NCI-H748 (cell line): ENCODE data around the gene NDUFC1.
"Not testable (repeated sequence)": the region's sequence is repeated elsewhere in the genome, so short reads cannot be mapped to it uniquely, and the experiment has no call there.

Source experiments
- DNase-seq: peaks from one replicate; lab custom pipeline; 2025; ENCODE audit not compliant: unreplicated experiment; lab: John Stamatoyannopoulos, UW

The NDUFC1 gene

GRCh38 chr4:139301821-139302611 is at the start of gene NDUFC1:
NDUFC1 (minus strand) TSS chr4:139302477; CDS start chr4:139295798, 6,679 bp downstream.
- peak; percentile 49 for DNase-seq

- DNase-seq, result no peak
These were observed 35.3 kb upstream of the NDUFC1 start for GRCh38 chr4:139337612-139338011.

- no peak for DNase-seq
These were observed 30.8 kb upstream of the NDUFC1 start for GRCh38 chr4:139333046-139333445.

- DNase-seq, result no peak
These were observed 28.9 kb upstream of the NDUFC1 start for GRCh38 chr4:139331185-139331584.

DNA sequence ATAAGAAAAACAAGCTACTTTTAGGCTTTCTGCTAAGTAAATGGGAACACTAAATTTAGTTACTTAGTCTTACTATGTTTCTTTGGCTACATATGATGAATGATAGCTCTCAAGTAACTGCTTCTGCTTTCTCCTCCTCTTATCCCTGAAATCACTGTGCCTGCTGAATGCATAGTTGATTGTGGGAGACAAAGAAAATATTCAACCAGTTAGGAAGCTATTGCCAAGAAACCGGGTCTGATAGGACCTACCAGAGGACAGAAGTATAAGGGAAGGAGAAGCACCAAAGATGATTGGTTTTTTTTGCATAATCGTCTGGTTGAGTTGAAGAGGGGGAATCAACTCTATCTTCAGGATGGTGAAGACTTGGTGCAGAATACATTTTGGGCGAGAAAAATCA is 28.0 kb upstream of the NDUFC1 start:
- no peak for DNase-seq

DNA sequence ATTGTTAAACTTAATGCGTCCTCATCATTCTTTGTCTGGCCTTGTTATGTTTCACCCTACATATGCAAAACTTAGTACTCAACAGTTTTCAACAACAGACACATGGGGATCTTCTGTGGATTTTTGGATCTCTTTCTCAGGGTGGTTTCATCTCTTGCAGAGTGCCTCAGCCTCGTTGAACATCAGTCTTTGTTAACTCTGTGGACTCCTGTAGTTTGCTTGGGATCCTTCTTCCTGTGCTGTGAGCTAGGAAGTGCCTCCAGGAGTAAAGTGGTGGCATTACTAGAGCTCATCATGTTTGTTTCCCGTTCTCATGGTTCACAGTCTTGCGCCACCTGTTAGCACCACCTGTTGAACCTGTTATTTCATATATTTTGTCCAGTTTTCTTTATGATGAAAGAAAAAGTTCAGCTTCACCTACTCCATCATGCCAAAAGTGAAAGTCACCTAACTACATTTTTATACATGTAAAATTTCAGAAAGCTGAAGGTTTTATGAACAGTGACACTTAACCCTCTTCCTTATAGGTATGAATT is 27.5 kb upstream of the NDUFC1 start:
- no peak for DNase-seq

DNA sequence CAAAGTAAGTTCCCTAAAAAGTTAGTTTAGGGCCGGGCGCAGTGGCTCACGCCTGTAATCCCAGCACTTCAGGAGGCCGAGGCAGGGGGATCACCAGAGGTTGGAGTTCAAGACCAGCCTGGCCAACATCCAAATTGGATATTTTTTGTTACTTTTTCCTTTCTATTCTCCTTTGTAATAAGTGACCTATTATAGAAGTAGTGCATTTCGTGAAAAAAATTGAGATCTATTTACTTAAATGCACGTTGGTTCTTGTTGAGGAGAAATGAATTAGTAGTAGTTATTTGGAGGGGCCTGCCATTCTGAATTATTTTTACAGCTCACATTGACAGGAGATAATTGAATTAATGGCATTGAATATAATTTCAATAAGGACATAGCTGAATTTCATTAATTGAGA is 22.3 kb upstream of the NDUFC1 start:
- no peak for DNase-seq

- DNase-seq, result not testable (repeated sequence)
These were observed 20.3 kb upstream of the NDUFC1 start for GRCh38 chr4:139322541-139322940.

DNA sequence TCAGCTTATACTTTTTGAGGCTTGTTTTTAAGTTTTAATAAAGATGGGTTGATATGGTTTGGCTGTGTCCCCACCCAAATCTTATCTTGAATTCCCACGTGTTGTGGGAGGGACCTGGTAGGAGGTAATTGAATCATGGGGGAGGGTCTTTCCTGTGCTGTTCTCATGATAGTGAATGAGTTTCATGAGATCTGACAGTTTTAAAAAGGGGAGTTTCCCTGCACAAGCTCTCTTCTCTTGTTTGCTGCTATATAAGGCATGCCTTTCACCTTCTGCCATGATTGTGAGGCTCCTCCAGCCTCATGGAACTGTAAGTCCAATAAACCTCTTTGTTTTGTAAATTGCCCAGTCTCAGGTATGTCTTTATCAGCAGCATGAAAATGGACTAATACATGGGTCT is 19.8 kb upstream of the NDUFC1 start:
- DNase-seq, result not testable (repeated sequence)

GRCh38 chr4:139319571-139319970 is 17.3 kb upstream of the NDUFC1 start:
- no peak for DNase-seq

- no peak for DNase-seq
These were observed 15.4 kb upstream of the NDUFC1 start for GRCh38 chr4:139317635-139318034.

- DNase-seq, result no peak
These were observed 14.5 kb upstream of the NDUFC1 start for GRCh38 chr4:139316733-139317132.

DNA sequence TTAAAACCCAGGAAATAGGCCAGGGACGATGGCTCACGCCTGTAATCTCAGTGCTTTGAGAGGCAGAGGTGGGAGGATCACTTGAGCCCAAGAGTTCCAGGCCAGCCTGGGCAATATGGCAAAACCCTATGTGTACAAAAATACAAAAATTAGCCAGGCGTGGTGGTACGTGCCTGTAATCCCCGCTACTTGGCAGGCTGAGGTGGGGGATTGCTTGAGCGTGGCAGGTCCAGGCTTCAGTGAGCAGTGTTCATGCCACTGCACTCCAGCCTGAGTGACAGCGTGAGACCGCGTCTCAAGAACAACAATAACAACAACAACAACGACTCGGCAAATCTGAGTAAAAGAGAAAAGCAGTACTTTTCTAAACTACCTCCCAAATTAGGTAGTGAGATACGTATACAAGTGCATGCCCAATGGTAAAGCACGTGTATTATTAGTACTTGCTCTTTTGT is 13.0 kb upstream of the NDUFC1 start:
- DNase-seq, result no peak

DNA sequence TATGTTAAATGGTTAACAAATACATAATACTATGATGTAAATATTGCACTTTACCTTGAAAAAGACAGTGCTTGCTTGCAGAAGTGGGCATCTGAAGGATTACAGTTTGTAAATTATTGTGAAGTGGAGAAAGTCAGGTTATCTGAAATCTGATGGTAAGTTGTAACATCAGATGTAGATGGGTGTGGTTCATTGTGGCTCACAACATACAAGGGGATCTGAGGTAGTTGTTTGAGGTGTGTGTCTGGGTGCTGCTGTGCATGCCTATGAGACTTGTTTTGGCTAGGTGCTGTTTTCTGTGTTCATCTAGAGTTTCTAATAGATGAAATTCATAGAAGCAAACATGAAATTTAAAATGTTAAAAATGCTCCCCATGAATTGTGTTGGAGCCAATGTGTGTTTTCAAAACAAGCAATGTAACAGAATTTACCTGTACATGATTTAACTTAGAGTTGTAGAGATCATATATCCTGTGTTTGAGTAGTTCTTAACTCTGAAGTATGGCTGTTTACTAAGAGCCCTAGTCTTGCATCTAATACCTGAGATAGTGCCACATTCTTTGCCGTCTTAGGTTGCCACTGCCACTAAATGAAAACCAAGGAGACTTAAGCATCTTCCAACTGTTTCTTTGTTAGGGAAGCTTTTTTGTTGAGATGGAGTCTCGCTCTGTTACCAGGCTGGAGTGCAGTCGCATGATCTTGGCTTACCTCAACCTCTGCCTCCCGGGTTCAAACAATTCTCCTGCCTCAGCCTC is 11.9 kb upstream of the NDUFC1 start:
- DNase-seq, result no peak

DNA sequence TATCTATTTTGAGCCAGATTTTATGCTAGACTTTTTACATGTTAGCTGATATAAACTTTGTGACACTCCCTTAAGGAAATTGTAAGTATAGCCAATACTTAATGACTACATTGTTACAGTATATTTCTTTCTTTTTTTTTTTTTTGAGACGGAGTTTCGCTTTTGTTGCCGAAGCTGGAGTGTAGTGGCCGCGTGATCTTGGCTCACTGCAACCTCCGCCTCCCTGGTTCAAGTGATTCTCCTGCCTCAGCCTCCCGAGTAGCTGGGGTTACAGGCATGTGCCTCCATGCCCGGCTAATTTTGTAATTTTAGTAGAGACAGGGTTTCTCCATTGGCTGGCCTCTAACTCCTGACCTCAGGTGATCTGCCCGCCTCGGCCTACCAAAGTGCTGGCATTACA is 11.1 kb upstream of the NDUFC1 start:
- DNase-seq, result not testable (repeated sequence)

- no peak for DNase-seq
These were observed 10.5 kb upstream of the NDUFC1 start for GRCh38 chr4:139312552-139313332.

- DNase-seq, result no peak
These were observed 9.6 kb upstream of the NDUFC1 start for GRCh38 chr4:139311909-139312308.

- no peak for DNase-seq
These were observed 2.6 kb upstream of the NDUFC1 start for GRCh38 chr4:139304920-139305319.

GRCh38 chr4:139301113-139301820 is 1.0 kb downstream of the NDUFC1 start, which contains the start of gene NAA15:
NAA15 (plus strand) TSS chr4:139301505; CDS start chr4:139301778, 273 bp downstream.
- peak; percentile 97 for DNase-seq

GRCh38 chr4:139300431-139301112 is 1.7 kb downstream of the NDUFC1 start:
- peak; percentile 20 for DNase-seq
